Measurements from ENCODE around the gene NCAM1. TPM values are rescaled to one million over a fixed set of nuclear protein-coding genes. Genes with fewer than 3 reads are reported as not detected.
"Not testable (repeated sequence)": the region's sequence is repeated elsewhere in the genome, so short reads cannot be mapped to it uniquely, and the experiment has no call there.

Gene NCAM1
- total RNA-seq, 1 experiment from 2014 or later, result 12.0 TPM

DNA sequence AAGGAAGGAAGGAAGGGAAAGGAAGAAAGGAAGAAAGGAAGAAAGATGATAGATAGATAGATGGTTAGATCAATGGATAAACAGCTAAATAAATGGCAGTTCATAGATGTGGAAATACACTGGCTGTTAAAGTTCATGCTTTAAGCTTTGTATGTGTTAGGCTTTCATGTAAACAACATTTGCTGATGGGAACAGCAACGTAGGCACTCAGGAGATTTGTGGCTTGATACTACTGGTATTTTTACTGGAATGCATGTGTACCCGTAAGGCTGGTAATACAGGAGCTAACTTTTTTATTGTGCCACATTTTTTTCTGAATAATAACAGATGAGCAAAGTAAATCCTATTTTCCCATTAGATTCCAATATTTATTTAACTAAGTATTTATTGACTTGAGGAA lies 85.6 kb downstream of the NCAM1 start:
- Histone ChIP-seq H3K4me3 (ENCODE audit: low read depth, low read length, poor library complexity, severe bottlenecking) (no peak overlapping the region), H3K9me3 (ENCODE audit: low read depth, low read length, poor library complexity, severe bottlenecking) (no peaks in the 10 kb centered on the region), H3K27ac (ENCODE audit: low read depth, low read length, poor library complexity, severe bottlenecking) (no peak overlapping the region), H3K27me3 (replicated peaks; ENCODE audit: insufficient read depth, low read depth, low read length, poor library complexity) (no peaks in the 10 kb centered on the region), H3K36me3 (ENCODE audit: insufficient read depth, low read length, poor library complexity, severe bottlenecking) (no peaks in the 10 kb centered on the region), H3K4me1 (ENCODE audit: insufficient read depth, low read length, poor library complexity, severe bottlenecking) (peaks cover 4% of the 10 kb centered on the region)
- no peak for DNase-seq (ENCODE audit: low spot score)
- intact Hi-C loops (cut with micrococcal nuclease; ENCODE audit: unreplicated experiment), result no loop called here
- POLR2A ChIA-PET (ENCODE audit: low non-redundant PET), result no interaction called here
- no peak for TF ChIP-seq EZH2 (IDR thresholded peaks at IDR 0.05; ENCODE audit: borderline replicate concordance, low read depth, low read length, poor library complexity, severe bottlenecking)
- TF ChIP-seq, protein P1, sequence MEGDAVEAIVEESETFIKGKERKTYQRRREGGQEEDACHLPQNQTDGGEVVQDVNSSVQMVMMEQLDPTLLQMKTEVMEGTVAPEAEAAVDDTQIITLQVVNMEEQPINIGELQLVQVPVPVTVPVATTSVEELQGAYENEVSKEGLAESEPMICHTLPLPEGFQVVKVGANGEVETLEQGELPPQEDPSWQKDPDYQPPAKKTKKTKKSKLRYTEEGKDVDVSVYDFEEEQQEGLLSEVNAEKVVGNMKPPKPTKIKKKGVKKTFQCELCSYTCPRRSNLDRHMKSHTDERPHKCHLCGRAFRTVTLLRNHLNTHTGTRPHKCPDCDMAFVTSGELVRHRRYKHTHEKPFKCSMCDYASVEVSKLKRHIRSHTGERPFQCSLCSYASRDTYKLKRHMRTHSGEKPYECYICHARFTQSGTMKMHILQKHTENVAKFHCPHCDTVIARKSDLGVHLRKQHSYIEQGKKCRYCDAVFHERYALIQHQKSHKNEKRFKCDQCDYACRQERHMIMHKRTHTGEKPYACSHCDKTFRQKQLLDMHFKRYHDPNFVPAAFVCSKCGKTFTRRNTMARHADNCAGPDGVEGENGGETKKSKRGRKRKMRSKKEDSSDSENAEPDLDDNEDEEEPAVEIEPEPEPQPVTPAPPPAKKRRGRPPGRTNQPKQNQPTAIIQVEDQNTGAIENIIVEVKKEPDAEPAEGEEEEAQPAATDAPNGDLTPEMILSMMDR (conservative IDR thresholded peaks at IDR 0.05; ENCODE audit: low read depth, low read length), result no peak
- no TSS peak for BruUV-seq (replicated peaks)
- CTCF ChIA-PET, result no interaction called here

DNA sequence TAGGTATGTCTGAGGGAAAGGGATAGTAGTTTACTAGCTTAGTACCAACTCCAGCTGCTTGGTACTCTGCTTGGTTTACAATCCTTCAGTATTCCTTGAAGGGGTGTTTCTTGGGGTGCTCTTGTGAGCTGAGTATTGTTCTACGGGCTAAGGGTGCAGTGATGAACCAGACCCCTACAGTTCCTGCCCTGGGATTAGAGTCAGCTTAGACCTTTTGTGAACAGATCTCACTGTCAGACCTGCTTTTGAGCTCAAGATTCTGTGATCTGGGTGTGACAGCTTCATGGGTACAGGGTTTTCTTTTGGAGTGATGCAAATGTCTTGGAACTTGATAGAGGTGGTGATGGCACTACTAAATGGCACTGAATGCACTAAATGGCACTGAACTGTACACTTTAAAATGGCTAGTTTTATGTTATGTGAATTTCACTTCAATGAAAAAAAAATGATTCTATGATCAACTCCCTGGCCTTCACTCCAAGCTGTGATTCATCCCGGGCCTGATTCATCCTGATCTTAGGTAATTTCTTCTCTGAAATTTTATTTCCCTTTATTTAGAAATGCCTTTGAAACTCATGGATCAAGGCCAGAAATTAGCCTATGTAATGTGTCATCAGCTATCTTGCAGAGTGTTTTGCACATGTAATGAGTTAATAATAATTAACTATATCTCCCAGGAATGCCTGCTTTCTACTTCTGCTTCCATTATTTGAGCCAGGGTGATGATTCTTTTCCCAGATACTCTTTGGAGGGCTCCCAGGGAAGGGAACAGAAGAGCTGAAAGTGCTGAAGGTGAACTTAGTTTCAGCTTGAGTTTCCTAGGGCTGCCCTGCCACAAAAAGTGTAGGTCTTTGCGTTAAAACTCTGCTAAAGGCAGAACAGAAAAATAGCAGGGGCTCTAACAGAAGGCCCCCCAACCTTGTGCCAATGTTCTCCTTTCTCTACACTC lies 87.9 kb downstream of the NCAM1 start:
- intact Hi-C loops (cut with micrococcal nuclease; ENCODE audit: unreplicated experiment), result no loop called here
- no TSS peak for BruUV-seq (replicated peaks)
- Histone ChIP-seq H3K36me3 (ENCODE audit: insufficient read depth, low read length, poor library complexity, severe bottlenecking) (no peaks in the 10 kb centered on the region), H3K4me1 (ENCODE audit: insufficient read depth, low read length, poor library complexity, severe bottlenecking) (peaks cover 4% of the 10 kb centered on the region), H3K27me3 (replicated peaks; ENCODE audit: insufficient read depth, low read depth, low read length, poor library complexity) (no peaks in the 10 kb centered on the region), H3K9me3 (ENCODE audit: low read depth, low read length, poor library complexity, severe bottlenecking) (no peaks in the 10 kb centered on the region), H3K27ac (ENCODE audit: low read depth, low read length, poor library complexity, severe bottlenecking) (no peak overlapping the region), H3K4me3 (ENCODE audit: low read depth, low read length, poor library complexity, severe bottlenecking) (no peak overlapping the region)
- TF ChIP-seq, protein P1 (conservative IDR thresholded peaks at IDR 0.05; ENCODE audit: low read depth, low read length), result no peak
- TF ChIP-seq EZH2 (IDR thresholded peaks at IDR 0.05; ENCODE audit: borderline replicate concordance, low read depth, low read length, poor library complexity, severe bottlenecking), result no peak
- ChIA-PET POLR2A (ENCODE audit: low non-redundant PET) (no interaction called here), CTCF (no interaction called here)
- no peak for DNase-seq (ENCODE audit: low spot score)

DNA sequence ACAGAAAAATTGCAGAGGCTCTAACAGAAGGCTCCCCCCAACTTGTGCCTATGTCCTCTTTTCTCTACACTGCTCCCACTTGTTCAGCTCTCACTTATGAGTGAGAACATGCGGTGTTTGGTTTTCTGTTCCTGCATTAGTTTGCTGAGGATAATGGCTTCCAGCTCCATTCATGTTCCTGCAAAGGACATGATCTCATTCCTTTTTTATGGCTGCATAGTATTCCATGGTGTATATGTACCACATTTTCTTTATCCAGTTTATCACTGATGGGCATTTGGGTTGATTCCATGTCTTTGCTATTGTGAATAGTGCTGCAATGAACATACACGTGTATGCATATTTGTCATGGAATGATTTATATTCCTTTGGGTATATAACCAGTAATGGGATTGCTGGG lies 91.8 kb downstream of the NCAM1 start:
- H3K9me3 ChIP-seq (ENCODE audit: low read depth, low read length, poor library complexity, severe bottlenecking); POLR2A ChIA-PET (ENCODE audit: low non-redundant PET); H3K36me3 ChIP-seq (ENCODE audit: insufficient read depth, low read length, poor library complexity, severe bottlenecking); H3K27me3 ChIP-seq (replicated peaks; ENCODE audit: insufficient read depth, low read depth, low read length, poor library complexity); H3K27ac ChIP-seq (ENCODE audit: low read depth, low read length, poor library complexity, severe bottlenecking); BruUV-seq (replicated peaks); H3K4me1 ChIP-seq (ENCODE audit: insufficient read depth, low read length, poor library complexity, severe bottlenecking); intact Hi-C loops (cut with micrococcal nuclease; ENCODE audit: unreplicated experiment); DNase-seq (ENCODE audit: low spot score); H3K4me3 ChIP-seq (ENCODE audit: low read depth, low read length, poor library complexity, severe bottlenecking); CTCF ChIA-PET: not testable (repeated sequence)

DNA sequence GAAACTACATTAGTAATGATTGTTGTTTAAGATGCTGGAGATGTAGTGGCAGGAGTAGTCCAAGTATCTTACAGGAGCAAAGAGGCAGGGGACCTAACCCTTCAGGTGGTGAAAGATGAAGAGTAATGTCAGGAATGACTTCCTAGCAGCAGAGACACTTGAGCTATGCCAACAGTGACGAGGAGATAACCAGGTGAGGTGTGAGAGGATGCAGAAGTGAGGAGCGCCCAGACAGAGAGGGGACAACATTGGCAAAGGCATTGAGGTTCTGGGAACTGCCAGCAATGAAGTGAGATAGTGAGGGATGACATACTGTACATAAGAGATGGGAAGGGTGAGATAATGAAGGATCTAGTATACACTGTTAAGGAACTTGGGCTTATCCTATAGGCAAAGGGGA lies 95.8 kb downstream of the NCAM1 start:
- no peak for DNase-seq (ENCODE audit: low spot score)
- Histone ChIP-seq H3K4me3 (ENCODE audit: low read depth, low read length, poor library complexity, severe bottlenecking) (no peak overlapping the region), H3K9me3 (ENCODE audit: low read depth, low read length, poor library complexity, severe bottlenecking) (no peaks in the 10 kb centered on the region), H3K36me3 (ENCODE audit: insufficient read depth, low read length, poor library complexity, severe bottlenecking) (no peaks in the 10 kb centered on the region), H3K27ac (ENCODE audit: low read depth, low read length, poor library complexity, severe bottlenecking) (no peak overlapping the region), H3K27me3 (replicated peaks; ENCODE audit: insufficient read depth, low read depth, low read length, poor library complexity) (no peaks in the 10 kb centered on the region), H3K4me1 (ENCODE audit: insufficient read depth, low read length, poor library complexity, severe bottlenecking) (no peaks in the 10 kb centered on the region)
- TF ChIP-seq, protein P1 (conservative IDR thresholded peaks at IDR 0.05; ENCODE audit: low read depth, low read length), result no peak
- BruUV-seq (replicated peaks), result no TSS peak
- ChIA-PET CTCF (no interaction called here), POLR2A (ENCODE audit: low non-redundant PET) (no interaction called here)
- intact Hi-C loops (cut with micrococcal nuclease; ENCODE audit: unreplicated experiment), result no loop called here
